GM21619 (cell line): ENCODE results near the gene LARP1B.
"Not testable (repeated sequence)": the region's sequence is repeated elsewhere in the genome, so short reads cannot be mapped to it uniquely, and the experiment has no call there.

Source experiments
- ATAC-seq: cut with Tn5 transposase; IDR thresholded peaks from one replicate; pipeline ENCODE4 v1.9.1; 2021; ENCODE audit not compliant: unreplicated experiment

The LARP1B gene

GRCh38 chr4:128134925-128135324 is 73.8 kb downstream of the LARP1B start:
- no peak for ATAC-seq

GRCh38 chr4:128135391-128135790 is 74.3 kb downstream of the LARP1B start:
- ATAC-seq: no peak

DNA sequence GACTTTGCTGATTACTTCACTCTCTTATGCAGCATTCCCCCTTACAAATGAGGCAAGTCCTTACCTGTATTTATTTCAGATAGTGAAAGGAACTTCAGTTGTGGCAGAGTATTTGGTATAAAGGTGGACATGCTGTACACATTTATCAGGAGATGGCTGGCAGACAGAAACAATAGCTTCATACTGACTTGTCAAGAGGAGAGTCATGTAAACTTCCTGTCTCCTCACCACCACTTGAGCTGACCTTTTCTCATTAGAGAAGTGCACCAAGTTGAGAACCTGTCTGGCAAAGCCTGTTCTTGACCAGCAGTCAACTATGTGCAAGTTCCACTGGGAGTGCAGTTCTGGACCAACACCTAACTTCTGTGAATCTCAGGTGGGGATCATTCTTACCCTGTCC is 80.8 kb downstream of the LARP1B start:
- ATAC-seq: no peak

DNA sequence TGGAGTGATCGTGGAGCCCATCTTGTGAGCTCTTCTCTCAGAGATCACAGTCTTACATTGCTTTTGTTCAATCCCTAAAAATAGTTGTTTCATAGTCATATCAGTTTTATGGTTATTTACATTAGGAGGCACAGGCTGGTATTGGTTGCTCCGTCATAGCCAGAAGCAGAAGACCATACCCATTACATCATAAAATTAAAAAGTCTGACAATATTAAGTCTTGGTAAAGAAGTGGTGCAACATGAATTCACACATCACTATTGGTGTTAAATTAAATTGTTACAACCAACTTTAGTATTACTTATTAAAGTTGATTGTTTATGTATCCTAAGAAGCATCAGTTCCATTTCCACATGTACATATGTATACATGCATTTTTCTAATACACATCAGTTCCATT is 84.6 kb downstream of the LARP1B start:
- ATAC-seq: no peak

DNA sequence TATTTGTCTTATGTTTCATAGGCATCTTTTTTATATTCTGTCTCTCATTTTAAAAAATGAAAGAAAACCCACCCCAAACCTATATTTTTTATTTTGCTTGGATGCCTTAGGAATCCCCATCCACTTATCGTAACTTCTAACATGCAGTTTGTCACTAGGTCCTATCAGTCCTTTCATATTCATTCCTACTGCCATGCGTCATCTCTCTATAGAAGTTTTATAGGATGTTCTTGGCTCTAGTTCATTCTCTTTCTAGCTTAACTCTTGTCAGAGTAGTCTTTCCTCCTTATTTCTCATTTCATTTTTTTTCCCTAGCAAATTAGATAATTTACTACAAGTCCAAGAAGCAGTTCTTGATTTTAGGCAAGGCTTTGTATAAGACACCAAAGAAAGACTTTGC is 92.7 kb downstream of the LARP1B start:
- ATAC-seq: no peak

DNA sequence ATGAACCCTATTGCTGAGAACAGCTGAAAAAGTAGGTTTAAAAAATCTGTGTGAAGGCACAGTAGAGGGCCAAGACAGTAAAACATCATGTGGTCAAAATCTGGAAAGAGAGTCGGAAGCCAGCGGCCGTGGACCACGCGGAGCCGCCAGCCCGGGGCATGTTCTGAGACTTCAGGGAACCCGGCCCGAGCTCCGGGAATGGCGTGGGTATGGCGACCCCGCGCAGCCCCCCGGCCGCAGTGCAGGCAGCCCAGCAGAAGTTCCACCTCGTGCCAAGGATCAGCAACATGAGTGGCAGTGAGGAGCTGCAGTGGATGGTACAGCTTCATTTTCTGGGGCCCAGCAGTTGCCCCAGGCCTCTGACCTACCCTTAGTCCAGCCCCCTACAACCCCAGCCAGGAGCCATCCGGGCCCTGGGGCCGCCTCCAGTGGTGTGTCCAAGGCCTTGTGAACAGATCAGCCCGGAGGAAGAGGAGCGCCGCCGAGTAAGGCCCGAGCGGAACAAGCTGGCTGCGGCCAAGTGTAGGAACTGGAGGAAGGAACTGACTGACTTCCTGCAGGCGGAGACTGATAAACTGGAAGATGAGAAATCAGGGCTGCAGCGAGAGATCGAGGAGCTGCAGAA is 94.2 kb downstream of the LARP1B start:
- ATAC-seq: no peak

DNA sequence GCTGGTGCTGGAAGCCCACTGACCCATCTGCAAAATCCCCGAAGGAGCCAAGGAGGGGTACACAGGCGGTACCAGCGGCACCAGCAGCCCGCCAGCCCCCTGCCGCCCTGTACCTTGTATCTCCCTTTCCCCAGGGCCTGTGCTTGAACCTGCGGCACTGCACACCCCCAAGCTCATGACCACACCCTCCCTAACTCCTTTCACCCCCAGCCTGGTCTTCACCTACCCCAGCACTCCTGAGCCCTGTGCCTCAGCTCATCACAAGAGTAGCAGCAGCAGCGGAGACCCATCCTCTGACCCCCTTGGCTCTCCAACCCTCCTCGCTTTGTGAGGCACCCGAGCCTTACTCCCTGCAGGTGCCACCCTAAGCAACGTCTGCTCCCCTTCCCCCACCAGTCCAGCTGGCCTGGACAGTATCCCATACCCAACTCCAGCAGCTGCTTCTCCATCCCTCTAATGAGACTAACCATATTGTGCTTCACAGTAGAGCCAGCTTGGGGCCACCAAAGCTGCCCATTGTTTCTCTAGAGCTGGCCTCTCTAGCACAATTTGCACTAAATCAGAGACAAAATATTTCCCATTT is 94.9 kb downstream of the LARP1B start:
- ATAC-seq: no peak

- ATAC-seq: not testable (repeated sequence)
Measured at GRCh38 chr4:128156472-128156871, 95.4 kb downstream of the LARP1B start.

- no peak for ATAC-seq
Measured at GRCh38 chr4:128158894-128159293, 97.8 kb downstream of the LARP1B start.

DNA sequence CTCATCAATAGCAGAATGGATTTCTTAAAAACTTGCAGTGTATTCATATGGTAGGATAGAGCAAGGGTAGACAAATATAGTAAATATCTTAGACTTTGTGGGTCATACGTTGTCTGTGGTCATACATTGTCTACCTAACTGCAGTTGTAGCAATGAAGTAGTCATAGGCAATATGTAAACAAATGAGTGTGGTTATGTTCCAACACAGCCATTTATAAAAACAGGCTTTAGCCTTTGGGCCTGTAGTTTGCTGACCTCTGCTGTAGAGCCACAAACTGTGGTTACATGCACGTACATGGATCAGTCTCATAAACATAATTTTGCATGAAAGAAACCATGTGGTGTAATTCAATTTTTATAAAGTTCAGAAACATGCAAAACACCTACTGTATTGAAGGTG is 98.9 kb downstream of the LARP1B start:
- ATAC-seq: no peak

DNA sequence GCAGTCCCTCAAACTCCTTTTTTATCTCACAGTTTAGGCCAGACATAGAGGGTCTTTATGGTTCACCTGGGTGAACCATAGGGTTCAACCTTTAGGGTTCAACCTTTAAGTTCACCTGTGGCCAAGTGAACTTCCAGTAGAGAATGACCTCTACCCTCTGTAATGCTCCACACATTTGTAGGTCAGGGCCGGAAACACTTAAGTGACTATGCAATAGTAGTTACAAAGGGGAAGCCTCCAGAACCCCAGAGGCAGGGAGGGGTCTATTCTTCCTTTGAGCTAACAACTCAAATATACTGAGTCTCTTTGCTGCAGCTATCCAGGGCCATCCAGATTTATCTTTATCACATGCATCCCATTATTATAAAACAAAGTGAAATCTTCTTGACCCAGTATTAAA is 100.0 kb downstream of the LARP1B start:
- no peak for ATAC-seq

DNA sequence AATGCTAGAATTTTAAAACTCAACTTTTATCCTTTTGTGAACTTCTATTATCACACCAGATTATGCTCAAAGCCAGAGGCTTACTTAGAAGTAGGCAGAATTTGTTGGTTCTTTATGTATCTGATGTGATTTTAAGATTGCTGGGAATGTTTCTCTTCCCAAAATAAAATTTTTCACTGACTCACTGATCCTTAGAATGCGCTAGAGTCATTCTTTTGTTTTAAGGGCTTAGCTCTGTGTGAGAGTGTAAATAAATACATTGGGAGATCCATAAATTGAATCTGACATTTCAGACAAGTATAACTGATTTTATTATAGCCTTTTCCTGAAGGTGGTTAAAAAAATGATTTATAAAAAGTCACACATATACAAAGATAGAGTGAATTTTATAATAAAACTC is 101.3 kb downstream of the LARP1B start:
- ATAC-seq: no peak

DNA sequence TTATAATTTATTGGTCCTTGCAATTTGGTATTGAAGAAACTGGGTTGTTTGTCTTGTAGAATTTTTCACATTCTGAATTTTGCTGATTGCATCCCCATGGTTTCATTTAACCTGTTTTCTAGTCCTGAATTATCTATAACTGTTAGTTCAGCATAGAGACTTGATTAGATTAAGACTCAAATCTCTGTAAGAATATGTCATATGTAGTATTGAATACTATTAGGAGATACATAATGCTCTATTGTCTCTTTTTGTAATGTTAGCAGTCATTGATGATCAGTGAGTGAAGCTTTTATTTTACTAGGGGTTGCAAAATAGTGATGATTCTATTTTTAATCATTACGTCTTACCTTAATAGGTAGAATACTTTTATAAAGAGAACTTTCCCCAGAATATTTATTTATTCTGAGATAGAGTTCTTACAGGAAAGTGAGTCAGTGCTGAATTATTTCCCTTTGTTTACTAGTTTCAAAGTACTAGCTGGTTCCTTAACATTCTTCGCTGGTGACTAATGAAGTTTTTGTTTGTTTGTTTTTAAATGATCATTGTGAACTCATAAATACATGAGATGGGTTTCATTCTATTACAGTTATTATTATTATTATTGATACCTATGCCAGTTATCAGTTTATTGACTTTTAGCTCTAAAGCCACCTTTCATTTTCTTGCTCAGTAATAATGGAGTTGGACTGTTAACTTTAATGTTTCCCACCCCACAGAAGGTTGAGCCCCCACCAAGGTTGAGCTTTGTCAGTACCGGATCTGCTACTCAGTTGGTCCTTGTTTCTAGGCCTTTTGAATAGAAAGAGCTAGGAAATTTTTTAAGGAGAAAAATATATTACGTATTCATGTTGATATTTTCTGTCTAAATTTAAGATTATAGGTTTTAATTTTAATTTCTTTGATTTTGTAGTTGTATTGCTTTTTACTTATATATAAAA is 102.3 kb downstream of the LARP1B start:
- no peak for ATAC-seq

DNA sequence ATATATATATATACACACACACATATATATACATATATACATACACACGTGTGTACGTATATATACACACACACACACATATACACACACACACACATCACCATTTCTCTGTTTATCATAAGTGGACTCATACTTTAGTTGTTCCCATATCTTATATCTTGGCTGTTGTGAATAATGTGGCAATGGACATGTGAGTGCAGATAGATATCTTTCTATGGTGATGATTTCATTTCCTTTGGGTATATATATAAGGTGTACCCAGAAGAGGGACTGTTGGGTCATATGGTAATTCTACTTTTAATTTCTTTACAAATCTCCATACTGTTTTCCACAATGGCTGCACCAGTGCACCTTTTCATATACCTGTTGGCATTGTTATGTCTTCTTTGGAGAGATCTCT is 105.9 kb downstream of the LARP1B start:
- no peak for ATAC-seq

DNA sequence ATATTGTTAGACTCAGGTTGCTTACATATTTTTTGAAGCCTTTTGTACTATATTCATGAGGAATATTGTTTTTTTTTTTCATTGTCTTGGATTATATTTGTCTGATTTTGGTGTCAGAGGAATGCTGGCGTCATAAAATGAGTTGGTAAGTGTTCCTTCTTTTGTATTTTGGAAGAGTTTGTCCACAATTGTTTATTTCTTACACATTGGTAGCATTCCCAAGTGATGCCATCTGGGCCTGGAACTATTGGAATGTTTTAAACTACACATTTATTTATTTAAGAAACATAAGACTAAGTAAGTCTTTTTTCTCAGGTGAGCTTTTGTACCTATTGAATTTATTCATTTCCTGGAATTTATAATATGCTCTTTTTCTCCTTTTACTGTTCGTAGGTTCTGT is 107.6 kb downstream of the LARP1B start:
- no peak for ATAC-seq

DNA sequence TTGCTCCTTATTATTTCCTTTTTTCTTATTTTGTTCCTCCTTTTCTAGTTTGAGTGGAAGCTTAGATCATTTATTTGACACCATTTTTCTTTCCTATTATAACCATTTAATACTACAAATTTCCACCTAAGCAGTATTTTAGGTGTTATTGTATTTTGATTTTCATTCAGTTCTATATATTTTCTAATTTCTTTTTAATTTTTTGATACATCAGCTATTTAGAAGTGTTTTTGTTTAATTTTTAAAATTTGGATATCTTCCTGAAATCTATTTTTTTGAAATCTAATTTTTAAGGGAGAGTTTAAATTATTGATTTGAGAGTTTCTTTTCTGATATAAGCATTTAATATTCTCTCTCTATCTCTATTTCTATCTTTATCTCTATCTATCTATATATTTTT is 108.1 kb downstream of the LARP1B start:
- no peak for ATAC-seq

DNA sequence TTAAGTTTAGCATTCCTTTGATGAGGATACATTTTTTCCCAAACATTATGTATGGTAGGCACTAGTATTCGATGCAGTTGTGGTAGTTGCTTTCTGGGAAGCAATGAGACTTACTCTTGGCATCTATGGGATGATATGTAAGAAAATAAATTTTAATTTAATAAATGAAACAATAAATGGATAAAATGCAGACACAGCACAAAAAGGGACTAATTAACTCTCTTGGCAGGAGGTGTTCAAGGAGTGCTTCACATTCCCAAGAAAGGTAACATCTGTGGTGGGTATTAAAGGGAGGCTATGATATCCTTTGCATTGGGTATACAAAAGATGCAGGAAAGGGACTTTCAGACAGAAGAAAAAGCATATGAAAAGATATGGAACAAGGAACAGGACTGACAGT is 115.5 kb downstream of the LARP1B start:
- no peak for ATAC-seq

DNA sequence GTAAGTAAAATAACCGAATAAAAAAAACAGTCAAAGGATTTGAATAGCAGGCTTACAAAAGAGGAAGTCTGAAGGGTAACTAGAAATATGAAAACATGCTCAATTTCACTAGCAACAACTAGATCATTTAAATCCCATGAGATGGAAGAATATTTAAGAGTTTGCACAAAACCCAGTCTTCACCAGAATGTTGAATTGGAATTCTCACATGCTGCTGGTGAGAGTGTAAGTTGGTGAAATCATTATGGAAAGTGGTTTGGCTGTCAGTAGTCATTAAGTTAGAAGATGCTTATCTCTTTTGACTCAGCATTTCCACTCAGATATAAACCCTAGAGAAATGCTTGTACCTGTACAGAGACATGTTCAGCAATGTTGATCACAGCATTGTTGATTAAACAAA is 116.4 kb downstream of the LARP1B start:
- ATAC-seq: peak; percentile 54

- ATAC-seq: no peak
Measured at GRCh38 chr4:128186623-128187022, 125.5 kb downstream of the LARP1B start.

DNA sequence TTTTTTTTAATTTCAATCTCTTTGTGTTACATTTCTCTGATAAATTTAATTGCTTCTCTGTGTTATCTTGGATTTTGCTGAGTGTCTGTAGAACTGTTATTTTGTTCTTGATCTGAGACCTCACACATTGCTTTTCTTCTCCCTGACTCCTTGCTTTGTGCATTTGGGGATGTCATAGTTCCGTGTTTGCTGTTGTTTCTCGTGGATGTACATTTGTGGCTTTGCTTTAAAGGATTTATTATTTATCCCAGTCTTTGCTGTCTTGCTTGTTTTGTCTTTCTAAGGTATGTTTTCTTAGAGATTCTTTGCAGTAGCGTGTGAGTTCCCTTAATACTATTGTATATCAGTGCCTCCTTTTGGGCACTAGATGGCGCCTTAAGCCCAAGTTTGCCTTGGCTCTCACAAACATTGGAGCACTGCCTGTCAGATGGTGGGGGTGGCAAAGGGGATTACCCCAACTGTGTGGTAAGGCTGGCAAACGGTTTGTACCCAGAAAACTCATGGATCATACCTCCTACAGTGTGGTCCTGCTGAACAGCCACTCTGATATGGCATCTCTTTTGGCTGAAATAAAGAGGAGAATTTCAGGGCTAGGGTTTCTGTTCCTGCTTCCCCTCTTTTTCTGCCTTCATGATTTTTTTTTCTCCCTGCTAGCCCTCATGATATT is 130.1 kb downstream of the LARP1B start:
- ATAC-seq: peak; percentile 99
